ENCODE measurements around the gene STOM.
"Not testable (repeated sequence)": the region's sequence is repeated elsewhere in the genome, so short reads cannot be mapped to it uniquely, and the experiment has no call there.

STOM gene, protein sequence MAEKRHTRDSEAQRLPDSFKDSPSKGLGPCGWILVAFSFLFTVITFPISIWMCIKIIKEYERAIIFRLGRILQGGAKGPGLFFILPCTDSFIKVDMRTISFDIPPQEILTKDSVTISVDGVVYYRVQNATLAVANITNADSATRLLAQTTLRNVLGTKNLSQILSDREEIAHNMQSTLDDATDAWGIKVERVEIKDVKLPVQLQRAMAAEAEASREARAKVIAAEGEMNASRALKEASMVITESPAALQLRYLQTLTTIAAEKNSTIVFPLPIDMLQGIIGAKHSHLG

DNA sequence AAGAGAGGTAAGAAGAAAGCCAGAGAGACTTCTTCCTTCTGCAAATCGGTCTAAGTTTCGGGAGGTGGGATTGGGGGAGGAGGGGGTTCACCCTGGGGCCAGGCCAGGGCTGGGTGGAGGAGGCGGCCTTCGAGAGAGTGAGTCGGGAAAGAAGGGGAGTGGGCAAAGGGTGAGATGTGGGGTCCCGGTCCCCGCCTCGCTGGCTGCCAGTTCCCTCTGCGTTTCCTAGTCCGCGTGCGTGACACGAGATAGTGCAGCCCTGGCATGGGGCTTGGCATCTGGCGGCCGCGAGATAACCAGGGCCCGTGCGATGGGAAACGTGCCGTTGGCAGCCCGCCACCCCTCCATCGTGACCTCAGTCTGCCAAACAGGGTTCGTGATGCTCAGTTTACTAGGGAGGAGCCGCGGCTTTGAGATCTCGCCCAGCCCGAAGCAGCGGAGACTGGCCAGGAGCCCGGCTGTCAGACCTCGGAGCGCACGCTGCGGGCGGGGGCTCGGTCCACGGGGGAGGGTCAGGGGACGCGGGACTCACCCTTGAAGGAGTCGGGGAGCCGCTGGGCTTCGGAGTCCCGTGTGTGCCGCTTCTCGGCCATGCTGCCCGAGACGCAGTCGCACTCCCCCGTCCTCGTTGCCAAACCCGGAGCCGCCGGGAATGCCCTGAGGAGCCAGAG, at the start of gene STOM:
TSS of gene STOM (minus strand) at position 656 of the 671 bp plus-strand sequence. CDS start at position 593, 63 bp downstream.
- peak; percentile 76 for DNase-seq

GRCh38 chr9:121411993-121412392, 41.9 kb upstream of the STOM start:
- no peak for DNase-seq

- DNase-seq: no peak
These were observed 35.8 kb upstream of the STOM start for GRCh38 chr9:121405899-121406298.

DNA sequence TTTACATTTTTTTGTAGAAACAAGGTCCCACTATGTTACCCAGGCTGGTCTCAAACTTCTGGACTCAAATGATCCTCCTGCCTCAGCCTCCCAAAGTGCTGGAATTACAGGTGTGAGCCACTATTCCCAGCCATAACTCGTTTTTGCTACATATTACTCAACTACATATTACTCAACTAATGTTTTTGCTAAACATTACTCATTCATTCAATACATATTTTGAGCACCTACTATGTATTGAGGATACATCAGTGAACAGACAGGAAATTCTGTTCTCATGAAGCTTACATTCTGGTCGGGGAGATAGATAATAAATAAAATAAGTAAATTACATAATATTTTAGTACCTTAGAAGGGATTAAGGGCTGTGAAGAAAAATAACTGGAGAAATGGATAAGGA, 34.9 kb upstream of the STOM start:
- DNase-seq: no peak

DNA sequence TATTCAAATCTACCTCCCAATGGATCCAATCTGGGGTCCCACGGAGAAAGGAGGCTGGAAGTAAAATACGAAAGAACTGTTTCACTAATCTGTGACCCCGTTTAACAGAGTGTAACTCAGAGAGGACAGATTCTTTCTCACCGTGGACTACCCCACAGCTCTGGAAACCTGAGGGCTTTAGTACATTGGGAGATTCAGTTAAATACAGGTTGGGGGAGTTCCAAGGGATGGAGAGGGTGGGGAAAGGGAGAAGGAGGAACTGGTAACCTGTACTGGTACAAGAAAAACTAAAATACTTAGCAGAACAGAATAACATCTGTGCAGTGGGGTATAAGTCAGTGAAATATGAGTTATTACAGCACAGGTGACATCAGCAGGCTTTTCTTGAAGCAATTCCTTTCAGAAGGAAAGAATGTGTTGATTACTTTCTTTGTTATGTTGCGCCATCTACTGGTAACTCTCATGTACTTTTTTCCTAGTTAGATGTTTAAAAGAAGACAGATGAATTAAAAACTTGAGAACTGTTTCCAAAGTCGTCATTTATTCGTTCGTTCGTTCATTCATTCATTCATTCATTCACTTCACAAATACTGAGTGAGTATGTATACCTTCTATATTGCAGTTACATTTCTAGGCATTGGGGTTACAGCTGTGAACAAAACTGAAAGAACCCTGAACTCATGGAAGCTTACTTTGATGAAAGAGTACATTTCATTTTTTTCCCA, 30.0 kb upstream of the STOM start:
- DNase-seq: no peak

GRCh38 chr9:121399126-121399882, 29.3 kb upstream of the STOM start:
- DNase-seq: no peak

DNA sequence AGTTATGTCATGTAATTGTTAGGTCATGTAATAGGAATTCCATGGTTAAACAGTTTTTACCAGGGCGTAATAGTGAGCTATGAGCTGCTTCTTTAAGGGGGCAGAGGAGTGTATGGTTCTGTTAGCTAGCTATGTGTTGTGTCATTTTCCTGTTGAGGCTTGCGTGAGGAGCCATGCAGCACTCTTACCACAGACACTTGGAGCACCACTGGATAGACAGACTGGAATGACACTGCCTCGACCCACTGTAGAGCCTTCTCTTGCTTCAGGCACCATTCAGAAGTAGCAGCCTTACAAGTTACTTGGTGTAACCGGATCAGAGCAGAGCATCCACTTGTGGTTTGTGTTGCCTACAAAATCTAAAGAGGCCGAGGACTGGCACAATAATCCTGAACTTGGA, 28.3 kb upstream of the STOM start:
- DNase-seq: no peak

DNA sequence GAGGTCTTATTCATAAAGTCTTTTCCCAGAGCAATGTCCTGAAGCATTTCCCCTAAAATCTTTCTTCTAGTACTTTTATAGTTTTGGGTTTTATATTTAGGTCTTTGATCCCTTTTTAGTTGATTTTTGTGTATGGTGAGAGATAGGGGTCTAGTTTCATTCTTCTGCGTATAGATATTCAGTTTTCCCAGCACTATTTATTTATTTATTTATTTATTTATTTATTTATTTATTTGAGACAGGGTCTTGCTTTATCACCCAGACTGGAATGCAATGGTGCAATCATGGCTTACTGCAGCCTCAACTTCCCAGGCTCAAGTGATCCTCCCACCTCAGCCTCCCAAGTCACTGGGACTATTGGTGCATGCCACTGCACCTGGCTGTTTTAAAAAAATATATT, 27.2 kb upstream of the STOM start:
- DNase-seq: not testable (repeated sequence)

GRCh38 chr9:121395558-121395957, 25.5 kb upstream of the STOM start:
- DNase-seq: no peak

DNA sequence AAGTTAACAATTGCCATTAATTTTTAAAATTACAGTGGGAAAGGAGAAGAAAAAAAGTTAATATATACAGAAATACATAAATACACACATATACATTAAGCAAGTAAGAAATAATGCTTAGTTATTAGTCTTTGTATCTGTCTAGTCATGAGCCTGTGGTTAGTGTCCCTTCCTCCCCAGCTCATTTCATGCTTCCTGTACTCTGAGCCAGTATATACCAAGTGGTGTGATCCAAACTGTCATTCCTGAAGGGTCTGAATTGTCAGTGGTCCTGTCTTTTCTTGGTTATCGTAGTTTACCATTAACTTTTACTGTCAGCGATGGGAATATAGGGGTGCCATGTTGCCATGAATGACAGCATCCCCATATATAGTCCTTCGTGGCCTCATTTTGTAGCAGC, 24.2 kb upstream of the STOM start:
- DNase-seq: no peak

DNA sequence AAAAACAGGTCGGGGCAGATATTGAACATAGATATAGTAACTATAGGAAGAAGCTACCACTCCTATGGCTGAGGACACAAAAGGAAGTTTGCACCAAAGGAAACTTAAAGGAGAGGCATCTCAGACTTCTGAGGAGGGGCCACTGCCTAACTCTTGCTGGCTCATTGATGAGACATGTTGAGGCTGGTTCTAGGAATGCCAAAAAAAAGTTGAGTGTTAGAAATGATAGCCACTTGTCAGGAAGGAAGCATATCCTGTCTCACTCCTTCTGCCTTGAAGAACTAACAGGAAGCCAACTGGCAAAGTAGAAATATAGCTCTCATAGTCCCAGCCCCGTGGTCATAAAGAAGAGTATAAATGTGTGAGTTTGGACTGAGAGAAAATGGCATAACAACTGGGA, 23.3 kb upstream of the STOM start:
- DNase-seq: no peak

- DNase-seq: no peak
These were observed 20.3 kb upstream of the STOM start for GRCh38 chr9:121390372-121390771.

DNA sequence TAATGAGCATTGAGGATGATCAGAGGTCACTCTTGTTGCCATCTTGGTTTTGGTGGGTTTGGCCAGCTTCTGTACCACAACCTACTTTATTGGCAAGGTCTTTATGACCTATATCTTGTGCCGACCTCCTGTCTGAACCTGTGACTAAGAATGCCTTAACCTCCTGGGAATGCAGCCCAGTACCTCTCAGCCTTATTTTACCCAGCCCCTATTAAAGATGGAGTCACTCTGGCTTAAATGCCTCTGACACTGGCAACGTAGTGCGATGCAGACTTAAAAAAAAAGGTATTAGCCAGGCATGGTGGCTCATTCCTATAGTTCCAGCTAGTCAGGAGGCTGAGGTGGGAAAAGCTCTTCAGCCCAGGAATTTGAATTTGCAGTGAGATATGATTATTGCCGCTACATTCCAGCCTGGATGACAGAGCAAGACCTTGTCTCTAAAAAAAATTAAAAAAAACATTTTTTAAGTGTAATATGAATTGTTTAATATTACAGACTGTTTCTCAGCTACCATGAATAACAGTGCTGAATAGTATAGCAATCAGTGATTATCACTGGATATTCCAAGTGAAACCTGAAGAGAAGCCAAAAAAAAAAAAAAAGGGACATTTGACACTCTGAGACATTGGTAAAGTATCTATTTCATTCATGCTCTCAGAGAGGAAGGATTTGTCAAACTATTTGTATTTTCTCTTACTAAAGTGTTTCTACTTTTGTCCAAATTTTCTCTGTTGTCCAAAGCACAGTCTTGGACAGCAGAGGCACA, 18.3 kb upstream of the STOM start:
- DNase-seq: no peak

DNA sequence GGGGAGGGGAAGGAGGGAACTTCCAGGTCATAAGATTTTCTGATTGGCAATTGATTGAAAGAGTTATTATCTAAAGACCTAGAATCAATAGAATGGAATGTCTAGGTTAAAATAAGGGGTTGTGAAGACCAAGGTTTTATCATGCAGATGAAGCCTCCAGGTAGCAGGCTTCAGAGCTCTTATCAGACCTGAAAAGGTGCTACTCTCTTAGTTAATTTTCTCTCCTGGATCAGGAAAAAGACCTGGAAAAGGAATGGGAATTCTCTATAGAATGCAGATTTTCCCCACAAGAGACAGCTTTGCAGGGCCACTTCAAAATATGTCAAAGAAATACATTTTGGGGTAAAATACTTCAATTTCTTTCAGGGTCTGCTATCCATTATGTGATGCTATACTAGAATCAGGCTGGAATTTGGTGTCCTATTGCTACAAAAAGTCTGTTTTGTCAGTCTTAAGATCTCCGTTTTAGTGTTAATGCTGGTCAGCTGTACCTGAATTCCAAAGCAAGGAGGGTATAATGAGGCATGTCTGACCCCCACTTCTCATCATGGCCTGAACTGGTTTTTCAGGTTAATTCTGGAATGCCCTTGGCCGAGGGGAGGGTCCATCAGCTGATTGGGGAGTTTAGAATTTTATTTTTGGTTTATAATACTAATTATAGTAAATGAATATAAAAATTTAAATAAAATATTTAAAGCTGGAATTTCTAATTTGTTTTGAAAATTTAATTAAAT, 16.6 kb upstream of the STOM start:
- DNase-seq: no peak

DNA sequence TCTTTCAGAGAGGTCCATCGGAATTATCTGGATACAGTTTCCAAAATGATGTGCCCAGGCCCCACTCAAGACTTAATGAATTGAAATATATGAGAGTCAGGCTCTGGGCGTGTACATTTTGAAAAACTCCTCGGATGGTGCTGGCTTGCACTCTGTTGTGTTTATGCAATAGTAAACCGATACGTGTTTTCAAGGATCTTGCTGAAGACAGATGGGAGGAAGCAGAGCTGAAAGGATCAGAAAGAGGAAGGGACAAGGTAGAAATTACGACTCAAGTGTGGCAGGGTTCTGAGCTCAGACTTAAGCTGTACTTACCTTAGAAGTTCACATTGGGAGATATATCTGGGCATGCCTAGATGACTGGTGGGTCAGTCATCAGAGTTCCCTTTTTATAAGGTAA, 13.7 kb upstream of the STOM start:
- no peak for DNase-seq

DNA sequence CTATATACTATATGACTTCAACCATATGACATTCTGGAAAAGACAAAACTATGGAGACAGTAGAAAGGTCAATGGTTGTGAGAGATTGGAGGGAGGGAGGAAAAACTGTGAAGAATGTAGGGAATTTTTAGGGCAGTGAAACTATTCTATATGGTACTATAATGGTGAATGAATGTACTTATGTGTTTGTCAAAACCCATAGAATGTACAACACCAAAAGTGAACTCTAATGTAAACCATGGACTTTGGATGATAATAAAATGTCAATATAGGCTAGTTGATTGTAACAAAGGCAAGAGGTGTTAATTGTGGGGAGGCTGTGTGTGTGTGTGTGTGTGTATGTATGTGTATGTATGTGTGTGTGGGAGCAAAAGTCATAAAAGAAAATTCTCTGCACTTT, 10.8 kb upstream of the STOM start:
- DNase-seq: no peak

DNA sequence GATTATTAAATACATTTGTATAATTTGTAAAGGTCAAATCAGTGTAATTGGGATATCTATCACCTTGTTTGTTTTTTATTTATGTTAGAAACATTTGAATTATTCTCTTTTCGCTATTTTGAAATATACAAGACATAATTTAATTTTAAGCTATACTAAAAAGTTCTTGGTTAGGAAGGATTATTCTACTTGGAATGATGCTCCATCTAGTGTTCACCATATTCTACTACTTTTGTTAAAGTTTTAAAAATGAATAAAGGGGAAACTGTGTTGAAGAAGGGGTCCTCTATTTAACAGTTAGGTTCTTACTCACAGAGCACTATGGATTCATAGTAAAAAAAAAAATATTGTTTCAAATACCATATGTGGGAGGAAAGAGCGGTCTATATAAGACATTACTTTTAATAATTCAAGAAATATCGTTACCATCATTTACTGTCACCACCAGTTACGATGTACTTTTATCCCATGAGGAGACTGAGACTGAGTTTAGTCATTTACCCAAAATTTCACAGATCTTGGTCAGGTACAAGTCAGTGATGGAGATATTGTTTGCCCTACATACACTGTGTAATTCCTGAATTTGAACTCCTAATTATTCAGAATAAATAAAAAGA, 6.3 kb upstream of the STOM start:
- DNase-seq: no peak

GRCh38 chr9:121373011-121373729, 3.1 kb upstream of the STOM start:
- no peak for DNase-seq

DNA sequence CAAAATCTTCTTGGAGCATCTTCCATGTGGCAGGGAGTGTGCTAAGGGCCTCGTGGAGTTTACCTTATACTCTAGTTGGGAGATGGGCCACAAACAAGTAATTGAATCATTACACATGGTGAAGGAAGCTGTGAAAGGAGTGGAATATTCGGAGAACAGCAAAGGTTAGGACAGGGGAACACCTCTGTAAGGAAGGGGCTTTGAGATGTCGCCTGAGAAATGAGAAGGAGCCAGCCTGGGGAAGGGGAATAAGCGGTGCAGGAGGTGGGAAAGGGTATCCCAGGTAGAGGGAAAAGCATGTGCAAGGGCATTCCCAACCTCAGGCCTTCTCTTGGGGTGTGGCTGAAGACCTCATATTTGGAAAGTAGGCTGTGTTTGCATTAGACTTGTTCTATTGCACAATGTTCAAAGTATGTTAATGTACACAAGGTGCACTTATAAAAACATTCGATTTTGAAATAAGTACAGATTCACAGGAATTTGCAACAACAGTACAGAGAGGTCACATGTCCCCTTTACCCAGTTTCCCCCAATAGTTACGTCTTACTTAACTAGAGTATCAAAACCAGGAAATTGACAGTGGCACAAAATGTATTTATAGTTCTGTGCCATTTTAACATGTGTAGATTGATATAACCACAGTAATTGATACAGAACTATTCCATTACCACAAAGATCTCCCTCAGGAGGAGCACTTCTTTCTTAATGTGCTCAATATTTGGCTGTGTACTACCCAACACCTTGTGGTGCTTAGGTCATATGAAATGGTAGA, 2.4 kb upstream of the STOM start:
- DNase-seq: no peak

Measured in cortex of kidney (tissue), 1 donor.